GM23248 (cell line): ENCODE results near the gene OLFML1. TPM values are rescaled to one million over a fixed set of nuclear protein-coding genes. Genes with fewer than 3 reads are reported as not detected.
A peak's percentile ranks its signal among the peaks of the same experiment; 100 is the strongest.

Source experiments
- DNase-seq: peaks from one replicate; pipeline ENCODE4 v3.0.0-alpha.2; 2015
- H2AFZ ChIP-seq: fragments of 200-600 bp; sonication (generic); 2 replicates; pipeline ENCODE4 v1.6.1; 2016; ENCODE audit warnings: antibody characterized with exemption
- H3F3A ChIP-seq: fragments of 200-600 bp; sonication (generic); 2 replicates; pipeline ENCODE4 v1.6.1; 2016; ENCODE audit warnings: mild to moderate bottlenecking, antibody characterized with exemption, mixed run types; ENCODE audit not compliant: insufficient read depth
- H3K27ac ChIP-seq: fragments of 200-600 bp; sonication (generic); 2 replicates; pipeline ENCODE4 v1.5.1; 2016; ENCODE audit warnings: mild to moderate bottlenecking
- H3K27me3 ChIP-seq: fragments of 200-600 bp; sonication (generic); replicated peaks from 2 replicates; pipeline ENCODE4 v1.6.1; 2016; ENCODE audit warnings: mild to moderate bottlenecking; ENCODE audit not compliant: insufficient read depth
- H3K36me3 ChIP-seq: fragments of 200-600 bp; sonication (generic); 2 replicates; pipeline ENCODE4 v1.6.1; 2016; ENCODE audit warnings: low read depth, mild to moderate bottlenecking
- H3K4me1 ChIP-seq: fragments of 200-600 bp; sonication (generic); 2 replicates; pipeline ENCODE4 v1.6.1; 2016; ENCODE audit warnings: mild to moderate bottlenecking; ENCODE audit not compliant: insufficient read depth
- H3K4me2 ChIP-seq: fragments of 200-600 bp; sonication (generic); one replicate; pipeline ENCODE4 v1.6.1; 2016; ENCODE audit warnings: mild to moderate bottlenecking; ENCODE audit not compliant: unreplicated experiment
- H3K4me3 ChIP-seq: fragments of 200-600 bp; sonication (generic); 2 replicates; pipeline ENCODE4 v1.5.1; 2016; ENCODE audit warnings: mild to moderate bottlenecking
- H3K79me2 ChIP-seq: fragments of 200-600 bp; sonication (generic); 2 replicates; pipeline ENCODE4 v1.6.1; 2016; ENCODE audit warnings: mild to moderate bottlenecking; ENCODE audit not compliant: insufficient read depth
- H3K9ac ChIP-seq: fragments of 200-600 bp; sonication (generic); 2 replicates; pipeline ENCODE4 v1.6.1; 2016; ENCODE audit warnings: mild to moderate bottlenecking
- H3K9me2 ChIP-seq: fragments of 200-600 bp; sonication (generic); 2 replicates; pipeline ENCODE4 v1.6.1; 2016; ENCODE audit warnings: mixed run types, mild to moderate bottlenecking, moderate library complexity; ENCODE audit not compliant: insufficient read depth
- H3K9me3 ChIP-seq: fragments of 200-600 bp; sonication (generic); one replicate; pipeline ENCODE4 v1.6.1; 2017; ENCODE audit warnings: low read depth
- H4K20me1 ChIP-seq: fragments of 200-600 bp; sonication (generic); 2 replicates; pipeline ENCODE4 v1.6.0; 2016; ENCODE audit not compliant: insufficient read depth
- EZH2 ChIP-seq: fragments of 200-600 bp; sonication (generic); IDR thresholded peaks from 2 replicates; pipeline ENCODE4 v1.6.1; 2018; ENCODE audit warnings: antibody characterized with exemption, mild to moderate bottlenecking; ENCODE audit not compliant: insufficient read depth, poor library complexity, severe bottlenecking
- EZH2phosphoT487 ChIP-seq: fragments of 200-600 bp; sonication (generic); IDR thresholded peaks from 2 replicates; pipeline ENCODE4 v1.6.1; 2018; ENCODE audit warnings: antibody characterized with exemption, moderate library complexity, mild to moderate bottlenecking, low read depth; ENCODE audit not compliant: insufficient read depth
- WGBS, 2 experiments: methylation state at CpG; one replicate each; pipeline ENCODE4 v1.1.6; 2015 to 2017; ENCODE audit warnings: low lambda C conversion rate in 2 of 2, low coverage in 1 of 2; ENCODE audit errors: missing lambda C conversion rate in 2 of 2; 5-methylcytosine and 5-hydroxymethylcytosine counted together
- in situ Hi-C: fragments of 300-500 bp; cut with MboI; formaldehyde crosslinking; loops from 2 replicates; pipeline ENCODE4 v1.15.0; 2020
- polyA plus RNA-seq: library from polyadenylated mRNA; unstranded; fragments of >200 nt; fragmentation: Nextera tagmentation; extraction: Ambion mirVana; gene quantifications from 2 replicates; pipeline ENCODE4 v1.2.1, GENCODE V29; 2016
- total RNA-seq: library from RNA; depleted of rRNA; stranded (reverse); fragments of >200 nt; shearing (Covaris generic); gene quantifications from 2 replicates; pipeline ENCODE4 v1.2.3, GENCODE V29; 2014

The OLFML1 gene
- total and polyA plus RNA-seq, 2 experiments from 2014 or later: 0.32 to 0.53 TPM

- H4K20me1 ChIP-seq: no peaks in the 10 kb centered on the region
- no peaks in the 10 kb centered on the region for H3K27me3 ChIP-seq
- H3K9me3 ChIP-seq: no peaks in the 10 kb centered on the region
- peak overlapping the region; percentile 40 for H3K4me2 ChIP-seq
- H3K4me1 ChIP-seq: peaks cover 22% of the 10 kb centered on the region
- no peak overlapping the region for H3K9ac ChIP-seq
- no peaks in the 10 kb centered on the region for H3K36me3 ChIP-seq
- no peaks in the 10 kb centered on the region for H3K9me2 ChIP-seq
- TF ChIP-seq EZH2: no peak
- peak overlapping the region; percentile 52 for H3K27ac ChIP-seq
- H3K79me2 ChIP-seq: no peaks in the 10 kb centered on the region
- 15 to 22% methylated on average over 1 of the region's 1 CpG for WGBS, 2 experiments
- H3F3A ChIP-seq: peaks cover 11% of the 10 kb centered on the region
- peak; percentile 72 for DNase-seq
- H2AFZ ChIP-seq: peak overlapping the region; percentile 42
- H3K4me3 ChIP-seq: no peak overlapping the region
- in situ Hi-C loops: no loop called here
Observed at GRCh38 chr11:7551571-7551970, 66.3 kb downstream of the OLFML1 start.

GRCh38 chr11:7552666-7553065, 67.4 kb downstream of the OLFML1 start:
- no peak for DNase-seq
- H4K20me1 ChIP-seq: no peaks in the 10 kb centered on the region
- no peak overlapping the region for H3K4me3 ChIP-seq
- no peaks in the 10 kb centered on the region for H3K27me3 ChIP-seq
- H3F3A ChIP-seq: peaks cover 11% of the 10 kb centered on the region
- in situ Hi-C loops: no loop called here
- H3K9me3 ChIP-seq: no peaks in the 10 kb centered on the region
- no peaks in the 10 kb centered on the region for H3K36me3 ChIP-seq
- H3K79me2 ChIP-seq: no peaks in the 10 kb centered on the region
- no peak overlapping the region for H3K4me2 ChIP-seq
- TF ChIP-seq EZH2: no peak
- TF ChIP-seq EZH2phosphoT487: no peak
- H3K9ac ChIP-seq: no peak overlapping the region
- no peak overlapping the region for H3K27ac ChIP-seq
- no peaks in the 10 kb centered on the region for H3K9me2 ChIP-seq
- no peak overlapping the region for H2AFZ ChIP-seq
- H3K4me1 ChIP-seq: peaks cover 22% of the 10 kb centered on the region
- 95 to 100% methylated on average over 4 of the region's 4 CpGs for WGBS, 2 experiments

- no peaks in the 10 kb centered on the region for H3K79me2 ChIP-seq
- peak; percentile 53 for DNase-seq
- no peaks in the 10 kb centered on the region for H4K20me1 ChIP-seq
- H3K36me3 ChIP-seq: no peaks in the 10 kb centered on the region
- peaks cover 22% of the 10 kb centered on the region for H3K4me1 ChIP-seq
- no peak overlapping the region for H3K9ac ChIP-seq
- 36 to 40% methylated on average over 7 of the region's 7 CpGs for WGBS, 2 experiments
- in situ Hi-C loops: no loop called here
- no peak overlapping the region for H3K4me3 ChIP-seq
- H3K9me2 ChIP-seq: no peaks in the 10 kb centered on the region
- no peaks in the 10 kb centered on the region for H3K9me3 ChIP-seq
- H2AFZ ChIP-seq: peak overlapping the region; percentile 22; the same call in 1 of the 2 replicates
- H3K27ac ChIP-seq: no peak overlapping the region
- no peak overlapping the region for H3K4me2 ChIP-seq
- no peak for TF ChIP-seq EZH2phosphoT487
- no peak for TF ChIP-seq EZH2
- peaks cover 11% of the 10 kb centered on the region for H3F3A ChIP-seq
- no peaks in the 10 kb centered on the region for H3K27me3 ChIP-seq
Observed at GRCh38 chr11:7555052-7555699, 69.9 kb downstream of the OLFML1 start.

DNA sequence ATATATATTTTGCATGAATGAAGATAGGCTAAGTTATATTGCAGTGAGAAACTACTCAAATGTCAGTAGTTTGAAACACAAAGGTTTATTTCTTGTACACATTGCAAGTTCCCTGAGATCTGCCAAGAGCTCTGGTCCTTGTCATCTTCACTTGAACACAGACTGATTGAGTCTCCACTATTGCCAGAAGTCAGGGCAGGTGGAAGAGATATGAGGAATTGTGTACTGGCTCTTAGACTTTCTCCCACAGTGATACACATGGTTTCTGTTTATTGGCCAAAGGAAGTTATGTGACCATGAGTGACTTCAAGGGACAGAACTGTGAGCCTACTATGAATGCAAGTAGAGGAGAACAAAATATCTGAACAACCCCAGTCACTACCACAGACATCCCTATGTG, 72.7 kb downstream of the OLFML1 start:
- Histone ChIP-seq H2AFZ (no peak overlapping the region), H3K4me1 (peaks cover 7% of the 10 kb centered on the region; the same call in 1 of the 2 replicates), H3K4me2 (no peak overlapping the region), H3K9me3 (no peaks in the 10 kb centered on the region), H4K20me1 (no peaks in the 10 kb centered on the region), H3K27ac (no peak overlapping the region), H3K9me2 (no peaks in the 10 kb centered on the region), H3K4me3 (no peak overlapping the region), H3F3A (no peaks in the 10 kb centered on the region), H3K79me2 (no peaks in the 10 kb centered on the region), H3K36me3 (no peaks in the 10 kb centered on the region), H3K9ac (no peak overlapping the region), H3K27me3 (no peaks in the 10 kb centered on the region)
- DNase-seq: no peak
- TF ChIP-seq EZH2 (no peak), EZH2phosphoT487 (no peak)
- in situ Hi-C loops: no loop called here
